Stimulated activated CD4-positive, alpha-beta T cell treated with anti-CD3 and anti-CD28 coated beads, Interleukin-1b, Interleukin-23, amount 100 ng/mL, for 1 hour (primary cell): ENCODE measurements around the gene SIGLEC1.

Source experiments
- DNase-seq, 2 donors: peaks; one replicate each; pipeline ENCODE4 v3.0.0-alpha.2; 2020; ENCODE audit warnings: low read depth in 2 of 2

SIGLEC1 gene

DNA sequence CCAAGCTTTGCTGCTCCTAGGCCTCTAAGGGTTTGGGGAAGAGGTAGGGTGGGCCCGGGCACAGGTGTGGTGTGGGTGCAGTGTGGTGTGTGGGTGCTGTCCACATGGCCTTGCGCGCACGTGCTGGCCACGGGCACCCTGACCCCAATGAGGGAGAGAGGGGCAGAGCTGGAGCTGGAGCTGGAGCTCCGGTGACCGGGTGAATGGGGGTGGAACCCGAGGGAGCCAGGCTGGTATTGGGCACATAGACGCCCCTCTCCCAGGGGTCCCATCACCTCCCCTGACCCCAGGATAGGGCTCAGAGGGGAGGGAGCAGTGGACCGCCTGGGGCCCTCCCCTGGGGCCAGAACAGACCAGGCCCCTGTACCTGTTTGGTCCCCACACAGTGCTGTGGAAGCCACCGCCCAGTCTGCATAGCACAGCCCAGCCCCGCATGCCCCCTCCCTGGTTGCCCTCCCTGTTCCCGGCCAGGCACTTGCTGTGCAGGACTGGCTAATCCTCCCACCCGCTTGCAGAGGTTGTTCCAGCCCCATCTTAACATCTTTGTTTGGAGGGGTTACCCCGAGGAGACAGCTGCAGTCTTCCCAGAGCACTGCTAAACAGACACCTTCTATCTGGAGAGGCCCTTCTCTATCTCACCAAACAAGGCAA, 31.6 kb downstream of the SIGLEC1 start:
- DNase-seq, result no peak

GRCh38 chr20:3679749-3680700, 32.4 kb downstream of the SIGLEC1 start:
- no peak for DNase-seq

DNA sequence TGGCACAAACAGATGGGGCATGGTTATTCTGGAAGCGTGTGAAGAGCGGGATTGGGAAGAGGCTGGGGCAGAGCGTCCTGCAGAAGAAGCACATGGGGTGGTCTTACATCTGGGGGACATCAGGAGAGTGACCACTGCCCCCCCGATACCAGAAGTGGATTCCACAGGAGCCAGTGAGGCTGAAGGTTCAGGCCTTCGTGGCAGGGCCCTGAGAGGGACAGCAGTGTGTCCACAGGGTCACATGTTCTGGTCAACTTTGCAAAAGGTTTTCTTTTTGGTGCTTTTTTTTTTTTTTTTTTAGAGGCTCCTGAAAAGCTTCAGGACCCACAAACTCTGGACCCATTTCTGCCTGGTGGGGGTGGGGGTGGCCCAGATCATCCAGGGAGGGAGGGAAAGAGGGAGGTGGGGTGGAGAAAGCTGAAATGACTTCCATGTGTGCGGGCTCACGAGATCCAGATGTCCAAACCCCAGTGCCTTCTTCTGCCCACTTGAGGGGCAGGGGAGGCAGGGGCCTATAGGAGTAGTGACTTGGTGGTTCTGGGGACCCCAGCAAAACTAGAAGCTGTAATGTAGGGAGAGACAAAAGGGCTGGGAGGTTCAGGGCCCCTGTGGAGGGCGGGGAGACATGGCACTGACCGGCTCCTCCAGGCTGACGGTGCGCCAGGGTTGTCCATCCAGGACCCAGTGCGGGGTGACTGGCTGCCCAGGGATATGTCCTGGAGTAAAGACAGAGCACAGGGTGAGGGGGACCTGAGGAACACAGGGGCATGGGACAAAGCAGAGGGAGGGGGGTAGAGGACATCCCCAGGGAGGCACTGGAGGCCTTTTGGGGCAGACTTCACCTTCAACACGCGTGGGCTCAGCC, 33.3 kb downstream of the SIGLEC1 start:
- no peak for DNase-seq

DNA sequence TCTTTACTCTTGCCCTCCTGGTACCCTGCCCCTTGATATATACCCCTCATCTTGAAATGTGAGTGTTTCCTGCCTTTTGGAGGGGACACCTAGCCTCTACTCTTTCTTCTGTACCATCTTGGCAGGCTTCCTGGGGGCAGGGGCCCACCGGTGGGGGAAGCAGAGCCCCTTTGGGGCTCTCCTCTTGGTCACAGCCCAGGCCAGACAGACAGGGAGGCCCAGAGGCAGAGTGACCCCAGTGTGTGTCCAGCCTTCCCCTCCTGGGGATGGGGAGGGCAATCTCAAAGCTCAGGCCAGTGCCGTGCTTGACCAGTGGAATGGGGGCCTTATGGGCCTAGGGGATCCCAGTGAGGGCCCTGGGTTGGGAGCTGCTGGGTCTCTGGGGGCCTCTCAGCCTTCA, 34.2 kb downstream of the SIGLEC1 start:
- no peak for DNase-seq

GRCh38 chr20:3677733-3678132, 34.7 kb downstream of the SIGLEC1 start:
- no peak for DNase-seq

DNA sequence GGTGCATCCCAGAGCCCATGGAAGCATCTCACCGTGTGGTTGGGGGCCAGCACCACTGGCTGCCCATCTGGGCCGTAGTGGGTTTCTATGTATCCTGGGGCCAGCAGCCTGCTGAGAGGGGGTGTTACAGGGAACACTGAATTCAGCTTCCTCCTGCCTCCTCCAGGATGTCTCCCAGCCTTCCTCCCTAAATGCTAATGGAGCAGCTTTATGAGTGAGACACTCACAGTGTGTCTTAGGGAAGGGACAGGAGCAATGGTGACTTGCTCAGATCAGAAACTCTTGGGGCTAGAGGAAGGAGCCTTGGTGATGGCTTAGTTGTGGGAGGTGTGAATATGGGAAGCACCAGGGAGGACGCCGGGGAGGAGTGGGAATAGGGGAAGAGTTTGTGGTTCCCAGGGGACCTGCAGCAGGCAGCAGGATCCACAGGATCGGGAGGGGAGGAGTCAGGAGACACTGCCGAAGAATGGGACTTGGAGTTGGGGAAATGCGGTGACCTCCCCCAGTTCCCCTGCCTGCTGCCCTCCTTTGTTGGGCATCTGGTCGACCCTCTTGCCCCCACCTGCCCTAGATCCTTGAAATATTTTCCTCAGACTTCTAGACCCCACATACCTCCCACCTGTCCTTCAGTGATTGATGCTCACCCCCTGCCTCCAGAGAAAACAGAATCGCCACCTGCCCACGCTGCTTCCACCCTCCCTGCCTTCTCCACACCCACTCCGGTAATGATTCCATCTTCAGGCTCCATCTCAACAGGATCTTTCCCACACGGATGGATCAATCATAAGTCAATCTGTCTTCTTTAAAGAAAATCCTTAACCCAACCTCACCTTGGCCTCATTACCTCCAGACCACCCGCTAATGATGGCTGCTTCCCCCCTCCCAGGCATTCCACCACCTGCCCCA, 37.2 kb downstream of the SIGLEC1 start:
- no peak for DNase-seq

- DNase-seq, result no peak
Observed at GRCh38 chr20:3674447-3674846, 38.0 kb downstream of the SIGLEC1 start.

DNA sequence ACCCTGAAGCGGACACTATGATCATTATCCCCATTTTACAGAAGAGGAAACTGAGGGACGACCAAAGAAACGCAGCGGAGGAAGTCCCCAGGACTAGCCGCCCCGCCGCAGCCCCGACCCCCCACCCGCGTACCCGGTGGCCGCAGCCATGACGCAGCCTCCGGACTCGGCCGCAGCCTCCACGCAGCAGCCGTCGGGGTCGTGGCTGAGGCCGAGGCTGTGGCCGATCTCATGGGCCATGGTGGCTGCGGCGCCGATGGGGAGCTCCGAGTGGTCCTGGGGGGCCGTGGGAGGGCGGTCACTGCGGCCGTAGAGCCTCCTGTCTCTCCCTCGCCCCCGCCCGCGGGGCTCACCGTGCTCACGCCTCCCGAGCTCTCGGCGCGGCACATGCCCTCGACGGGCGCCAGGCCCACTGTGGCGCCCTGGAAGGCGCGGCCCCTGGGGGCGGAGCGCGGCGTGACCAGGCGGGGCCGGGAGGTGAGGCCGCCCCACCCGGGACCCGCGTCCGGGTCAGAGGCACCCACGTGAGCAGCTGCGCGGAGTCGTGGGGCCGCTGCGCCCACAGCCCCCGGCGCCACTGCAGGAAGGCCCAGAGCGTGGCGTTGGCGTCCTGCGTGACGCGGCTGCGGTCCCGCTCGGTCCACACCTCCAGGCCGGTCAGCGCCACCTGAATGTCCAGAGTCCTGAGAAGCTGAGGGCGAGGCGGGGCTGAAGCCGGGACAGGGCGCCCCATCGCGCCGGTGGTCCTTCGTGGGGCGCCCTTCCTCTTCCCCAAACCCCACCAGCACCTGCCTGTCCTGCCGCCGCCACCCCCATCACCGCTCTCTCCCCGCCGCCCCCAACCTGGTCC, 39.0 kb downstream of the SIGLEC1 start:
- no peak for DNase-seq

GRCh38 chr20:3672547-3673171, 39.7 kb downstream of the SIGLEC1 start:
- no peak for DNase-seq

DNA sequence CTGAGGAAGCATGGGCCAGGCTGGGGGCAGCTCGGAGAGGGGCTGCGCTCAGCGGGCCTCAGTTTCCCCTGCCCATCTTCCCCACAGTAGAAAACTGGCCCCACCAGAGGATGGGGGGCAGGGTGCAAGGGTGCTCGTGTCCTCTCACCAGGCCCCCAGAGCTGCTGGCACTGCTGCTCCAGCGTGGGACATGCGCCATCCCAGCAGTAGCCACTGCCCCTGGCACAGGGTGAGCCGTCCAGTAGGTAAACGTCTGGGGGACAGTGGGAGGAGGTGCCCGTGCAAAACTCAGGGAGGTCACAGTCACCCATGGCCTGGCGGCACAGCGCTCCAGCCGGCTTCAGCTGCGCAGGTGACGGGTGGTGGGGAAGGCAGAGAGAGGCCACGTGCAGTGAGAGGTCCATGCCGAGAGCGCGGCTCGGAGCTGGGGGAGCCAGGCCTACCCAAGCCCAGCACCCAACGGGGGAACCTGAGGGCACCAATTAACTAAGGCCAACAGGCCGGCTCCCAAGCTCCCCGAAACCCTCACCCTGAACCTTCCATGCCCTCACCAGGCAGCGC, 40.3 kb downstream of the SIGLEC1 start:
- no peak for DNase-seq

DNA sequence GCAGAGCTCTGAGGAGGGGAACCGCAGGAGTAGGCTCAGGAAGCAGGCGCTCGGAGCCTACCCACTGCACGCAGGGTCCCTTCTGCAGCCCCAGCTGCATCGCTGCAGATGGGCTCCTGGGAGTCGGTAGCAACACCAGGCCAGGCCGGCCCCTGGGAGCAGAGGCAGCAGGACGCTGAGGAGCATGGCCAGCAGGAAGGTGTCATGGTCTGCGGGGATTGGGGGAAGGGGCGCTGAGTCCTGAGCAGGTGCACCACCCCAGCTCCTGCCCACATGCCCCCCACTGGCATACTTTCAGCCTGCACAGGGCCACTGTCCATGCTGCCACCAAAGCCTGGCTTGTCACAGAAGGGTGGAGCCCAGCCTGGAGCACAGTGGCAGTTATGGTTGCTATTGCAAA, 41.5 kb downstream of the SIGLEC1 start:
- DNase-seq, result no peak

DNA sequence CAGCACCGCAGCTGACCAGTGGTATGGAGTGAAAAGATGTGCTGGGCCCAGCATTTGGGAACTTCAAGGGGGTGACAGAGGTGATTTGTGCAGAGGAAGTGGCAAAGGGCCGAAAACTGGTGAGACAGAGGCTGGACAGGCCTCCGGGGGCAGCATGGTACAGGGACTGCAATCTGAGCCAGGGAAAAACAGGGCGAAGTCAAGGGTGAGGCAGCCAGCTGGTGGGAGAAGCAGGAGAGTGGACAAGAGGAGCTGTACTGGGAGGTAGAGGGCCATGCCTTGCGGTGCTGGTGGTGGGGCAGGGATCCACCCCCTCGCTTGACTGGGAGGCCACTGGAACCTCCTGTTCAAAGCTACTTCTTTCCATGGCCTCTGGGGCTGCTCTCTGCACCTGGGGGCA, 41.9 kb downstream of the SIGLEC1 start:
- no peak for DNase-seq

GRCh38 chr20:3669710-3670367, 42.6 kb downstream of the SIGLEC1 start:
- DNase-seq, result no peak

GRCh38 chr20:3667434-3668037, 44.9 kb downstream of the SIGLEC1 start:
- DNase-seq, result no peak

DNA sequence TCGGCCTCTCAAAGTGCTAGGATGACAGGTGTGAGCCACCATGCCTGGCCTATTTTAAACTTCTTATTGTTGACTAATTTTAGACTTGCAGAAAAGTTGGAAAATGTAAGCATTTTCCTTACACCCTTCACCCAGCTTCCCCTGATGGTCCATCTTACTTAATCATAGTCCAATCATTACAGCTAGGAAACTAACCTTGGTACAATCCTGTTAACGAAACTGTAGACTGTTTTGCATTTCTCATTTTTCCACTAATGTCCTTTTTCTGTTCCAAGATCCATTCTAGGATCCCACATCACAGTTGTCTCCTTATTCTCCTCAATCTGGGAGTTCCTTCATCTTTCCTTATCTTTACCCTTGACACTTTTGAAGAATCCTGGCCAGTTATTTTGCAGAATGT, 48.5 kb downstream of the SIGLEC1 start:
- no peak for DNase-seq

GRCh38 chr20:3663031-3663701, 49.2 kb downstream of the SIGLEC1 start, which contains the start of gene GFRA4:
GFRA4 (minus strand) TSS chr20:3663399; CDS start chr20:3663399, 0 bp downstream.
- DNase-seq, result no peak
